NCI-H69 (cell line): ENCODE results near the gene ZMIZ1.
"Not testable (repeated sequence)": the region's sequence is repeated elsewhere in the genome, so short reads cannot be mapped to it uniquely, and the experiment has no call there.

Experiments
- DNase-seq: peaks from one replicate; lab custom pipeline; 2025; lab: John Stamatoyannopoulos, UW

The ZMIZ1 gene

DNA sequence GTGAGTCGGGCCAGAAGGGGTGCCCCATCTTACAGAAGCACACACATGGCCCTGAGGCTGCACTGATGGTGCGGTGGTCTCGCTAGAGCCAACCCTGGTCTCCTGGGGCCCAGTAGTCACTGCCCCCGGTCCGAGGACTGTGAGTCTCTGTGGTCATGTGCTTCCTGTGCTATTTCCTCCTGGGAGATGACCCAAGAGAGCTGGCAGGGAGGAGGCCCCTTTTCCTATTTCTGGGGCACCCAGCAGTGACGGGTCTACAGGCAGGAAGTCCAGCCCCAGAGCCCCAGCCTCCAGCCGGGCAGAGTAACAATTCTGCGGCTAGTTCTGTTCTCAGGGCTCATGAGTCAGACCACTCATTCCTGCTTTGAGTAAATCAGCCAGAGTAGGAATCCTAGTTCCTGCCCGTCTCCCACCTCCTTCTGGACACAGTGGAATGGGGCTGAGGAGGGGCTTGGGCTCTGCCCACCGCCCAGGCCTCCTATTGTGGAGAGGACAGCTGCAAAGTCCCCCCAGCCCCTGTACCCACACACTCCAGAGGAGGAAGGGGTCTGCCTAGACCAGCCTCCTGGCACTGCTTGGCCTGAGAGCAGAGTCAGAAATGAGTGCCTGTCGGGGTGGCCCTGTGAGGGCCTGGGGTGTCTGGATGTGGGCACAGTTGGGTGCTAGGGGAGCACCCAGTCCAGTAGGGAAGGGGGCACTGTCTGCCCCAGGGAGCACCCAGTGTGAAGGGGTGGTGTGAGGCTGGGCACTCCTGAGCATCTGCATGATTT, 198.0 kb downstream of the ZMIZ1 start:
- no peak for DNase-seq

DNA sequence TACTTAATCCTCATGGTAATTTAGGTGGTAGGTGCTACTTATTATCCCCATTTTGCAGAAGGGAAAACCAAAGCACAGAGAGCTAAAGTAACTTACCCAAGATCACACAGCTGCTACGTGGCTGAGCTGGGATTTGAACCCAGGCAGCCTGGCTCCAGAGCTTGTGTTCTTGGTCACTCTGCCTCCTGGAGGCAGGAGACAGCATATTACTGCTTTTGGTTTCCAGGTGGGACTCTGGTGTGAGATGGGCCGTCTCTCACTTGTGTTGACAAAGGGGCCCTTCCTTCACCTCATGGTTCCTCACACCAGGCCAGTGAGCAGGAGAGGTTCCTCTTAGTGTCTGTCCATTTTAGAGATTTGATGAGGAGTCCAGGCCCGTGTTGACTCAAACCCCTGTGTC, 198.7 kb downstream of the ZMIZ1 start:
- no peak for DNase-seq

DNA sequence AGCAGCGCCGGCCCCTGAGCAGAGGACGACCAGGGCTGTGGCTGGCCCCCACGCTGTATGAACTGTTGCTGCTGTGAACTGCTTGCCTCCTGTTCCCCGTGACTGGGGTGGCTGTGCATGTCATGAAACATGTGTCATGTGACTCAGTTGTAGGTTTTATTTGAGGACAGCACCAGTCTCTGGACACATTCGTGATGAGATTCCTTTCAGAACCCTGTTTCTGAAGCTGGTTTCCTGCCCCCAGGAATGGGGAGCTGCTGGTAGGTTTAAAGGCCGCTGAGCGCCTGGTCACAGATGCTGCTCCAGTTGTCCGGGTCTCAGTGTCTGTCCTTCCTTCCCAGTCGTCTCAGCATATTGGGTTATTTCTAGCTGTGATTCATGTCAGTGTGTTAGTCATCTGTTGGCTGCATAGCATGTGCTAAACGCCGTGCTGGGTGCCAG, 199.4 kb downstream of the ZMIZ1 start:
- DNase-seq: no peak

DNA sequence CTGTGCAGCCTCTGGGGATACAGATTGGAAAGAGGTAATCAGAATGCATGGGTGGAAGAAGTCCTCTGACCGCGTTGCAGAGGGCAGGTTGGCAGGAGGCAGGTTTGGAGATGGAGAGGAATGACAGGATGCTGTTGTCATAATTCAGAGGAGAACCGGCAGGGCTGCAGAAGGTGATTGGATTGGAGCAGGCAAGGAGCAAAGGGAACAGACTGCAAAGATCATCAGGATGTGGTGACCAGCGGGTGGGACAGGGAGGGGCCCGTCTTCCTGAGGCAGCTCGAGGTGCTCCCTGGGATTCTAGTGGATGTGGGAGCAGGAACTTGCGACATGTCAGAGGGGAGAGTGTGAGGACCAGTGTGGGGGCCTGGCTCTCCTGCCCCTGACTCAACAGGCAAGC, 200.0 kb downstream of the ZMIZ1 start:
- no peak for DNase-seq

- no peak for DNase-seq
These were observed 200.7 kb downstream of the ZMIZ1 start for GRCh38 chr10:79269443-79269842.

DNA sequence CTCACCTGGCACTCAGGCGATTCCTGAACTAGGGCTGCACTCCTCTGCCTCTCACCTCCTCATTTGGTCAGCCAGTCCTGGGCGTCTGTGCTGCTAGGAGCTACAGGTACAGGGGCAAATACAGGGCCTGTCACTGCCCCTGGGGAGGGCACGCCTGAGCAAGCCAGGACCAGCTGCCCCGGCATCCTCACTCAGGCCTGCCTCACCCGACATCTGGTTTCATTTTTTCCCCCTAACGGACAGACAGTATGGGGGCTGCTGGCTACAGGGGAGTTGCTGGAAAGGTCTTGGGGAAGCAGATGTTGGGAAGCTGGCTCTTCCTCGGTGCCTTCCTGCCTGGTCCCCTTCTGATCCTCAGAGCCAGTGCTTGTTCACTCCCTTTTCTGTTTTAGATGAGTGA, 201.2 kb downstream of the ZMIZ1 start:
- DNase-seq: peak; percentile 31

DNA sequence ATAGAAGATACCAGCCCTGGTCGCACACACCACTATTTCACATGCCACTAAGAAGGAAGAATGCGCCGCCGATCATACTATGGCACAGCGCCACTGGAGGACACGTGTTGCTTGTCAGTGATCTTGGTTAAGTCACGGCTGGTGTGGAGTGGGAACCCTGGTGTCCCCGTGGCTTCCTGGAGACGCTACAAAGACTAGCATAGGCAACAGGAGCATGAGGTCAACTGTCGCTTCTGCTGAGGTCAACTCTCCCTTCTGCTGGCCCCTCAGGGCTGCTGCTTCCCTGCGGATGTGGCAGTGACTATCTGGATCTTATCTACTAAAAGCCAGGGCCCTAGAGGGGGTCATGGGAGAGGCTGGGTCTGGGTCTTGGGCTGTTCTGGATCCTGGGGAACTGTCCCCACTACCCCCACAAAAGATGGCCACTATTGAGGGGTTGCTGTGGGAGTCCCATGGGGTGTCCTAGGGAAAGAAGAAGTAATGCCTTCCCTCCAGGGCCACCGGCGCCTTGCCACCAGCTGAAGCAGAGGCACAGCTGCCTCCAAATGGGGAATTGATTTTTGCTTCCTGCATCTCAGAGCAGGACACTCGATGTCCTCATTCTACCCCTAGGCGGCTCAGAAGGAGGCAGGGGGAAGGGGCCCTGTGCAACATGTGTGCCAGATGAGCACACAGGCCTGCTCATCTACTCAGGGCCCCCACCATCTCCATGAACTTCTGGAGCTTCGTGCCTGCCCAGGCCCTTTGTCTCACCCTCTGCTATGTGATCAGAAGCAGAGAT, 201.9 kb downstream of the ZMIZ1 start:
- no peak for DNase-seq

- DNase-seq: no peak
These were observed 203.6 kb downstream of the ZMIZ1 start for GRCh38 chr10:79272353-79272752.

GRCh38 chr10:79273604-79274003, 204.8 kb downstream of the ZMIZ1 start:
- peak; percentile 9 for DNase-seq

- DNase-seq: no peak
These were observed 205.7 kb downstream of the ZMIZ1 start for GRCh38 chr10:79274279-79275104.

GRCh38 chr10:79275105-79275430, 206.3 kb downstream of the ZMIZ1 start:
- no peak for DNase-seq

DNA sequence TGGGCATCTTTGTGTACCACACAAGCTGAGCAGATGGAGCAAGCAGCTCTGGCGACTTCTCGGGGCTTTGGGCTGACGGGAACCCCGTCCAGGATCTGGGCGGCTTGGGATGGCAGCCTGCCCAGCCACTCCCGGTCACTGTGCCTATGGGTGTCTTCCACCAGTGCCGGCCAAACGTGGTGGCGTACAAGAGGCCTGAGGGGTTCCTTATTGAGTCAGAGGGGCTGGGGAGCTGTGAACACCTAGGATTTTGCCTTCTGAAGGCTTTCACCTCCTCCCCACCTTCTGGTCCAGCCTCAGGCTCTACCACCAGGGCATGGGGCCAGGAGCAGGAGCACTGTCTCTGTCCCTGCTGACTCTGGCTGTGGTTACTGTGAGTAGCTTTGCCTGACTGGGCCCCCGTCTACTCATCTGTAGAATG, 206.7 kb downstream of the ZMIZ1 start:
- no peak for DNase-seq

DNA sequence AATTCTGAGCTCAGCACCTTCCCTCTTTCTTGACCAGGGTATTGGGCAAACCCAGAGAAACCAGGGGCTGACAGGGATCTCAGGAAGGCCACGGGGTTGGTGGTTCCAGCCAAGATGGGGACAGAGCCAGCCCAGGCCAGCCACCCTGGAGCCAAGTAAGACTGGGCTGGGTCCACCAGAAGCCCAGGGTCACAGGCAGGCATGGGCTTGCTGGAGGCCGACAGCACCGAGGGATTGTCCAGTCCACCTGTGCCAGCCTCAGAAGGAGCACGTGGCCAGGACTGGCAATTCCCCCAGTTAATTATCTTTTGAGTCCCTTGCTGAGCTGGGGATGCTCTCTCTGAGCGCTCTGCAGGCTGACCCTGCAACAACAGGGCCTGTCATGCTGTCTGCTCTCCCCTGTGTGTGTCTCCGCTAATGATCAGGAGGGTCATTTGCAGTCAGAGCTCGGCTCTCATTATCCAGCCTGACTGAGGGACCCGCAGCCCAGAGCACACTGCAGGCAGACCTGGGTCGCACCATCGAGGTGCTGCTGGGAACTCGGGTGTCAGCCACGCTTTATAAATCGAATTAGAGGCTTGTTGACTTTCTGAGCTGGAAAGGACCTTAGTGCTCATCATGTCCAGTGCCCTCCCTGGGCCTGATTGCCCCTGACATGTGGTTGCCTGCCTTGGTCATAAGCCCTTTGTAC, 209.0 kb downstream of the ZMIZ1 start:
- no peak for DNase-seq

GRCh38 chr10:79279047-79279446, 210.3 kb downstream of the ZMIZ1 start:
- DNase-seq: not testable (repeated sequence)

GRCh38 chr10:79280956-79281355, 212.2 kb downstream of the ZMIZ1 start:
- DNase-seq: no peak

DNA sequence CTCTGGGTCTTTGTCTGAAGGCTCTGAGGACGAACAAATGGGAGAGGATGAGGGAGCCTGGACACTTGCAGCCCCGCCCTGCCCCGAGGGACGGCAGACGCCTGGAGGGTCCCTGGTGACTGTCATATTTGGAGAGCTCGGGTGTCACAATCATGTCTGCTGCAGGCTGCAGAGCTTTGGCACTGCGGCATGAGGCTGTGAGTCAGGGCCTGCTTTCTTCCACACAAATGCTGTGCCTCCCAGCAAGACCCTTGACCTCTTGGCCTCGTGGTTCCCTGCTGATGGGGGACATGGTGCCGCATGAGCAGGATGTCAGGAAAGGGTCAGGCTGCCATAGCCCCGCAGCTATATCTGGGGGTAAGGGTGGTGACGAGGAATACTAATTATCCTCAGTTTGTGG, 213.6 kb downstream of the ZMIZ1 start:
- DNase-seq: peak; percentile 13

DNA sequence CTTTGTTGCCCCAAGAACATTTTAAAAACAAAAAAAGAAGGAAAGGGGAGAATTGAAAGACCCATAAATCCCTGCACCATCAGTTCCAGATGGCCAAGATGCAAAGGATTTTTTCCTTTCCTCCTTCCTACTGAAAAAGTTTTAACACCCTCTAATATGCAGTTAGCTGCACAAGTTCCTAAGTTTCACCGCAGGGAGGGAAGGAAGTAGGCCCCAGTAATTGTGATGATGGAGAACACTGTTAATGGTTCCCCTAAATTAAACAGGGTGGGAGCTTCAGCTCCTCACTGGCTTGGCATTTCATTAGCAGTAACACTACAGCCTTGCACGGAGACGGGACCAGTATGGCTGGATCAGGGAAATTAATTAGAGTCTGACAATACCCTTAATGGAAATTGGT, 214.8 kb downstream of the ZMIZ1 start:
- no peak for DNase-seq

GRCh38 chr10:79284158-79284871, 215.5 kb downstream of the ZMIZ1 start:
- DNase-seq: no peak

DNA sequence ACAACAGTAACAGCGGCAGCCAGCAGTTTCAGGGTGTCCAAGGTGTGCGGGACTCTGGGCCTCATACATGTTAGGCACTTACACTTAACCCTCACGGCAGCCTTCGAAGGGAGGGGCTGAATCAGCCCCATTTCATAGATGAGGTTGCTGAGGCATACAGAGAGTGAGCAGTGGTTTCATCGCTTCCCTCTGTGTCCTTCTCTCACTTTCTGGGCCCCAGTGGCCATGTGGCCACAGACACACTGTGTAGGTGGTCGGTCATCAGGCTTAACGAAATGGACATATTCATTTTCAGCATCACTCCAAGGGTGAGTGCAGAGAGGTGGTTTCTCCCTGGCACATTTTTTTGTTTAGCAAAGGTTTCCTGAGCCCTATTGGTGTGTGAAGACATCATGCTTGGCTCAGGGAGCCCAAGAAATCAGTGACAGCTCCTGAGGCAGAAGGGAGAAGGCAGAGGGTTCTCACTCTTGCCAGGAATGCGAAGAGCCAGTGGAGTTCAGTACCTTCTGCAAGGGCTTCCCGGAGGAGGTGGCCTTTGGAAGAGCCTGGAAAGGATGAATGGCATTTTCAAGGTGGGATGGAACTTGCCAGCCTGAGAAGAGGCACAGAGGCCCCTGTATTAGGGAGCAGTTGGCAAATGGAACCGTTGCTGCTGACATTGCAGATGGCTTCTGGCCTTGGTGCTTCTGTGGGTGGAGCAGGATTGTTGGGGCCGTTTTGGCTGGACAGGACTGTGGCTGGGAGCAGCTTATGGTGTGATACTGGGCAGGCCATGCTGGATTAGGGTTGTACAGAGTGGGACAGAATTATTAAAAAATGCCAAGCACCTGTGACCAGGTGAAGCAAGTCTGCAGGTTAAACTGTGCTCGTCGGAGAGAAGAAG, 216.8 kb downstream of the ZMIZ1 start:
- no peak for DNase-seq

GRCh38 chr10:79286318-79286951, 217.7 kb downstream of the ZMIZ1 start:
- no peak for DNase-seq
